Peyer's patch (tissue), 4 donors: ENCODE data around the gene TMPRSS13. TPM values are rescaled to one million over a fixed set of nuclear protein-coding genes. Genes with fewer than 3 reads are reported as not detected.

Experiments used
- DNase-seq, 3 donors: peaks; one replicate each; pipeline ENCODE4 v3.0.0-alpha.2; 2017 to 2019
- H3K27ac ChIP-seq, 4 donors: fragments of 200-600 bp; sonication (generic); one replicate each; pipeline ENCODE4 v1.5.1; 2016 to 2019
- H3K27me3 ChIP-seq, 2 donors: fragments of 200-600 bp; sonication (generic); one replicate each; pipeline ENCODE4 v1.5.1; 2019
- H3K36me3 ChIP-seq, 3 donors: fragments of 200-600 bp; sonication (generic); one replicate each; pipeline ENCODE4 v1.5.1; 2016 to 2019
- H3K4me1 ChIP-seq, 4 donors: fragments of 200-600 bp; sonication (generic); one replicate each; pipeline ENCODE4 v1.5.1; 2016 to 2019
- H3K4me3 ChIP-seq, 4 donors: fragments of 200-600 bp; sonication (generic); 1 replicate in 3 of 4; 2 replicates in 1 of 4; pipeline ENCODE4 v1.5.1; 2016 to 2019; ENCODE audit warnings: mild to moderate bottlenecking in 1 of 4
- H3K9me3 ChIP-seq, 4 donors: fragments of 200-600 bp; sonication (generic); one replicate each; pipeline ENCODE4 v1.5.1; 2016 to 2019; ENCODE audit warnings: mild to moderate bottlenecking in 1 of 4
- CTCF ChIP-seq, 6 experiments: fragments of 450-650 bp in 4 of 6; fragments of 200-600 bp in 2 of 6; sonication (generic) in 1 of 6; IDR thresholded peaks; one replicate each; pipeline ENCODE4 v1.5.1; 2017 to 2019; ENCODE audit warnings: antibody characterized with exemption in 6 of 6, mild to moderate bottlenecking in 3 of 6, moderate library complexity in 1 of 6
- POLR2A ChIP-seq, 2 donors: fragments of 450-650 bp; IDR thresholded peaks; one replicate each; pipeline ENCODE4 v1.5.1; 2017; ENCODE audit warnings: antibody characterized with exemption in 2 of 2, mild to moderate bottlenecking in 2 of 2, moderate library complexity in 2 of 2
- total RNA-seq, 4 donors: library from RNA; depleted of rRNA; stranded (reverse); fragments of >200 nt; gene quantifications; one replicate each; pipeline ENCODE4 v1.1.0, GENCODE V29; 2016

Gene TMPRSS13
- total RNA-seq, 4 donors from 2014 or later = not detected

GRCh38 chr11:117923773-117924172 lies 5.4 kb downstream of the TMPRSS13 start:
- Histone ChIP-seq H3K27ac (no peak overlapping the region), H3K27me3 (no peaks in the 10 kb centered on the region), H3K36me3 (no peaks in the 10 kb centered on the region), H3K4me3 (no peak overlapping the region), H3K4me1 (no peaks in the 10 kb centered on the region), H3K9me3 (no peaks in the 10 kb centered on the region)
- peak in 1 of 3 donors; percentile 4 for DNase-seq
- TF ChIP-seq CTCF (IDR thresholded peaks at IDR 0.05) (no peak), POLR2A (IDR thresholded peaks at IDR 0.05) (no peak)

DNA sequence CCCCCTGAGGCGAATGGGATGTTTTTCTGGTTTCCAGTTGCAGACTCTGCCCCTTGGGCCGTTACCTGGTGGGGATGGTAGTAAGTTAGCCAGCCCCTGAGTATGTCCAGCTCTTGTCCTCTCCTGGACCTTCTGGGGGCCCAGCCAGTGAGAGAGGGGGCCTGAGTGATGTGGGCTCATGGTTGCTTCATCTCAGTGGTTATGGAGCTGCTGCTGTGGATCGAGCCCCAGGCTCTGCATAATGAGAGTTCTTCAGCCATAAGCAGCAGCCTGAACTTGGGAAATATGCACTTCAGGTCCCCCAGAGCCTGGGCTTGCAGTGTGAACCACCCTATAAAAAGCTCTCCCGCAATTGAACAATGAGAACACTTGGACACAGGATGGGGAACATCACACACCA lies 5.9 kb downstream of the TMPRSS13 start:
- peak in 1 of 3 donors; percentile 15 for DNase-seq
- H3K27ac ChIP-seq = no peak overlapping the region
- H3K36me3 ChIP-seq = no peaks in the 10 kb centered on the region
- H3K9me3 ChIP-seq = no peaks in the 10 kb centered on the region
- no peaks in the 10 kb centered on the region for H3K4me1 ChIP-seq
- H3K27me3 ChIP-seq = no peaks in the 10 kb centered on the region
- no peak overlapping the region for H3K4me3 ChIP-seq
- TF ChIP-seq CTCF (IDR thresholded peaks at IDR 0.05) (no peak), POLR2A (IDR thresholded peaks at IDR 0.05) (no peak)

GRCh38 chr11:117921893-117922292 lies 7.3 kb downstream of the TMPRSS13 start:
- Histone ChIP-seq H3K4me1 (no peaks in the 10 kb centered on the region), H3K4me3 (no peak overlapping the region), H3K27ac (no peak overlapping the region), H3K36me3 (no peaks in the 10 kb centered on the region), H3K9me3 (no peaks in the 10 kb centered on the region), H3K27me3 (no peaks in the 10 kb centered on the region)
- TF ChIP-seq CTCF (IDR thresholded peaks at IDR 0.05) (no peak), POLR2A (IDR thresholded peaks at IDR 0.05) (no peak)
- DNase-seq = no peak

DNA sequence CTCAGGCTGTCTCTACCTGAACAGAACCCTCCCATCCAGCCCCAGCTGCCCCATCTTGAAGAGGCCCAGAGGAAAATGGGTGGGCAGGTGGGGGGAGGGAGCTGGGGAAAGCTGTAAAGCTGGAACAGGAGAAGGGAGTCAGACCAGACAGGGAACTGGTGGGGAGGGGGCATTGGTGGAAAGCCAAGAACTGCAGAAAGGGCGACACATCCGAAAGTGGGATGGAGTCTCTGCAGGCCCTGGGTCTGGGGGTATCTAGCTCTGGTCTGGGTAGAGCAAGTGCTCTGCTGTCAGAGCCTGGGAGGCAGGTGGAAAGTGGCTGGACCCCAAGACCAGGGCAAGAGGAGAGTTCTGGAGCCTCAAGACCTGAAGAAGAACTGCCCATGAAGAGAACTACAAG lies 7.7 kb downstream of the TMPRSS13 start:
- no peaks in the 10 kb centered on the region for H3K4me1 ChIP-seq
- peak in 1 of 3 donors; percentile 43 for DNase-seq
- no peak overlapping the region for H3K4me3 ChIP-seq
- no peak overlapping the region for H3K27ac ChIP-seq
- no peaks in the 10 kb centered on the region for H3K27me3 ChIP-seq
- TF ChIP-seq POLR2A (IDR thresholded peaks at IDR 0.05) (no peak), CTCF (IDR thresholded peaks at IDR 0.05) (no peak)
- H3K36me3 ChIP-seq = no peaks in the 10 kb centered on the region
- H3K9me3 ChIP-seq = no peaks in the 10 kb centered on the region

DNA sequence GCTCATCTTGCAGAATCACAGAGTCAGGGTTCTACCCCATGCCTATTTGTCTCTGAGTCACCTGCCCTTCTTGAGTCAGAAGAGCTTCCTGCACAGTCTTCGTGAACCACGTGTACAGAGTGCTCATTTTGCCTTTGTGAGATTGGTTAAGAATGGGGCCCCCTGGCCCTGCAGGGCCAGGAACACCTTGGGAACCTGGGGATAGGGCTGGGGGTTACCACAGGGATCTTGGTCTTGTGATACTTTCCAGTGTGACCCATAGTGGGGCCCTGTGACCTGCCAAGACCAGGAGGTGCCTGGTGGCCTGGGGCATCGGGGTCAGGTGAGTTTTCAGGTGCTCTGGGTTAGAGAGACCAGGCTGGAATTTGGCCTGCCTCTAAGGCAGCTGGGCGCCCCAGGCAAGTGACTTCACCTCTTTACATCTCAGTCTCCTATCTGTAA lies 9.4 kb downstream of the TMPRSS13 start:
- Histone ChIP-seq H3K36me3 (no peaks in the 10 kb centered on the region), H3K4me3 (no peak overlapping the region), H3K9me3 (no peaks in the 10 kb centered on the region), H3K27ac (no peak overlapping the region), H3K4me1 (no peaks in the 10 kb centered on the region), H3K27me3 (no peaks in the 10 kb centered on the region)
- TF ChIP-seq POLR2A (IDR thresholded peaks at IDR 0.05) (no peak), CTCF (IDR thresholded peaks at IDR 0.05) (no peak)
- DNase-seq = peak in 1 of 3 donors; percentile 34

DNA sequence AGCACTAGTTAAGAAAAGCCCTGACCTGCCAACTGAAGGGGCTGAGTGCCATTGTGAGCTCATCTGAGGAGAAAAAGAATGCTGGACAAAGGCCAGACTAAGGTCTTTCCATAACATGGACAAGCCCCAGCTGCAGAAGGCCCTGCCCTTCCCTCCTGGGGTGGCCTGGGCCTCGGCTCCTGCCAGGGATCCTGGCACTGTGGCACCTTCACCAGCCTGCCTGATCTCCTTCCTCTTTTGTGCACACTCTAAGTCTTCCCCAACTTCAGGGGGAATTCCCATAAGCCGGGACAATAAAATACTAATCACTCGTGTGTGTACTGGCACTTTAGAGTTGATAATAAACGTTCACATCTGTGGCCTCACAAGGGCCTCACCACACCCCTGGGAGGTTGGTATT lies 9.9 kb downstream of the TMPRSS13 start:
- Histone ChIP-seq H3K27ac (no peak overlapping the region), H3K9me3 (no peaks in the 10 kb centered on the region), H3K4me3 (no peak overlapping the region), H3K27me3 (no peaks in the 10 kb centered on the region), H3K4me1 (no peaks in the 10 kb centered on the region), H3K36me3 (no peaks in the 10 kb centered on the region)
- no peak for TF ChIP-seq POLR2A (IDR thresholded peaks at IDR 0.05)
- no peak for TF ChIP-seq CTCF (IDR thresholded peaks at IDR 0.05)
- DNase-seq = peak in 2 of 3 donors; percentile 12 to 36
